NOMO-1 (cell line): Measurements from ENCODE around the gene TSGA10IP.

Experiments
- DNase-seq, 2 experiments: peaks; one replicate each; lab custom pipeline; 2025; ENCODE audit not compliant: unreplicated experiment in 2 of 2; lab: John Stamatoyannopoulos, UW

The TSGA10IP gene

DNA sequence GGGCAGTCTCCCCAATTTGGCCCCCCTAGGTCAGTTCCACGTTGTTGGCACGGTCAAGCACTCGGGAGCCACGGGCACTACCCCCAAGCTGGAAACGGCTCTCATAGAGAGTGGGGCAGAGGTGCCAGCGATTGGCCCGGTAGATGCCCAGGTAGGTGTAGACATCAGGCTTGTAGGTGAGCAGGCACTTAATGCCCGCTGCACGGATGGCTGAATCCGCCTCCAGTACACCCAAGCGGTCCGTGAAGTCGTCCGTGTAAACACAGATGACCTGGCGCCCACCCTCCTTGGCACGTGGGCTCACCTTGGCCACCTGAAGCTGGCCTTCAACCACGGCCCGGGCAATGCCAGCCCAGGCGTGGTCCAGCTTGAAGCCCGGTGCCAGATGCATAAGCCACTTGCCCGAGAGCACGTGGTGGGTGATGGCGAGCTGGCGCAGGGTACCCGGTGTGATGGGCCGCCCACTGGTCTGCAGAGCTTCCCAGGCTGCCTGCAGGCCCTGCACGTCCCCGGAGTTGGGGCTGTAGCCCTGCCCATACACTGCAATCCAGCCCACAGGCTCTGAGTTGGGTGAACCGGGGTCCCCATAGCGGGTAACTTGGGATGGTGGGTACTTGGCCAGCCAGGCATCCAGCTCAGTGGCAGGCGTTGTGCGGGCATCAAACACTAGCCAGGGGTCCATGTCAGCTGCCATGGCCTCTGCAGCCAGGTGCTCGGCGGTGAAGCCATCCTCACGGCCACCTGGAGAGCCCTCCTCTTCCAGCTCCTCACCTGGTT is 27.7 kb upstream of the TSGA10IP start:
- no peak for DNase-seq

DNA sequence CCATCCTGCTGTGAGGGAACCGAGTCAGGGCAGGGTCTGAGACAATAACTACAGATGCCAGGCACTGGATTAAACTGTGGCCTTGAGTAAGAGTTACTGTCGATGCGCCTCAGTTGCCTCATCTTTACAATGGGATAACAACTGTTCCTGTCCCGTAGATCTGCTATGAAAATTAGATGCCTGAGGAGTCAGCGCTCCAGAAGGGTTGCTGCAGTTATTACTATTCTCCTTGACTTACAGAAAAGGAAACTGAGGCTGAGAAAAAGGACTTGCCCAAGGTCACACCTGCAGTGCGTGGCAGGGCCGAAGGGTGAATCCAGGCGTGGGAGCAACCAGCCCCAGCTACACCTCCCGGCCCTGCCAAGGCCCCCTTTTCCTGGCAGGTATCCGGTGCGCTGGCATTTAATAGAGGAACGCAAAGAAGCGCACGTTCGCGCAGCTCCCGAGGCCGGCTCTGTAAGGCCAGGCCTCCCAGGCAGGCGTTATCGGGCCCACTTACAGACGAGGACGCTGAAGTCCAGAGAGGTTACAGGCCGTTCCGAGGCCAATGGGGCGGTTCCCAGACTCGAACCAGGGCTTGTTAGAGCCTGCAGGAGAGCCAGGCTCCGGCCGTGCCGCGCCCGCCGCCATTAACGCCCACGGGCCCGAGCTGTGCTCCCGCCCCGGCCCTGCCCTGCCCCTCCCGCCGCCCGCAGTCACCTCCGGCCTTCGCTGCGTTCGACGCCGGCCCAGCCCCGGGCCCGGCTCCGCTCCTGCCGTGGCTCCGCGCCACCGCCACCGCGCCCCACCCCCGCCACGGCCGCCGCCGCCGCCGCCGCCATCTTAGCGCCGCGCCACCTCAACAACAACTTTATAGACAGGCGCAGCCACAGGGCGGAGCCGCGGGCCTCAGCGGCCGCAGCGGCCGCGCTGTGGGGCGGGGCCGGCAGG is 26.8 kb upstream of the TSGA10IP start, which contains the start of gene C11orf68:
C11orf68 (minus strand) TSS at position 852 of the 930 bp plus-strand sequence; CDS start at position 821, 31 bp downstream.
- DNase-seq, result no peak

DNA sequence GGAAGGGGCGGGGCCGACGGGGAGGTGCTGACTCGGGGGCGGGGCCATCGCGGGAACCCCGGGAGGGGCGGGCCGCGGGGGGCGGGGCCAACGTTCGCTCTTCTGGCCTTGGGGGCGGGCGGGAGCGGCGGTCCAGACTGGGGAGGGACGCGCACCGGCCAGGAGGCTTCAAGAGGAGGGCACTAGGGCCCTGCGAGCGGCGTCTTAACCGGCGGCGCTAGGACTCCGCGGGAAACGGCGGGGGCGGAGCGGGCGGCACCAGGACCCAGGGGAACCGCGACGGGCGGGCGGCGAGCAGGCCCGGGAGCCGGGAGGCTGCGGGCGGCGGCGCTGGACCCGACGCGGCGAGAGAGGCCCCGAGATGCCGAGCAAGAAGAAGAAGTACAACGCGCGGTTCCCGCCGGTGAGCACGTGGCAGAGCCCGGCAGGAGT is 26.1 kb upstream of the TSGA10IP start, which contains the start of gene DRAP1:
DRAP1 (plus strand) TSS at position 286 of the 432 bp plus-strand sequence; CDS start at position 362, 76 bp downstream.
- DNase-seq, result peak; percentile 95 to 99

DNA sequence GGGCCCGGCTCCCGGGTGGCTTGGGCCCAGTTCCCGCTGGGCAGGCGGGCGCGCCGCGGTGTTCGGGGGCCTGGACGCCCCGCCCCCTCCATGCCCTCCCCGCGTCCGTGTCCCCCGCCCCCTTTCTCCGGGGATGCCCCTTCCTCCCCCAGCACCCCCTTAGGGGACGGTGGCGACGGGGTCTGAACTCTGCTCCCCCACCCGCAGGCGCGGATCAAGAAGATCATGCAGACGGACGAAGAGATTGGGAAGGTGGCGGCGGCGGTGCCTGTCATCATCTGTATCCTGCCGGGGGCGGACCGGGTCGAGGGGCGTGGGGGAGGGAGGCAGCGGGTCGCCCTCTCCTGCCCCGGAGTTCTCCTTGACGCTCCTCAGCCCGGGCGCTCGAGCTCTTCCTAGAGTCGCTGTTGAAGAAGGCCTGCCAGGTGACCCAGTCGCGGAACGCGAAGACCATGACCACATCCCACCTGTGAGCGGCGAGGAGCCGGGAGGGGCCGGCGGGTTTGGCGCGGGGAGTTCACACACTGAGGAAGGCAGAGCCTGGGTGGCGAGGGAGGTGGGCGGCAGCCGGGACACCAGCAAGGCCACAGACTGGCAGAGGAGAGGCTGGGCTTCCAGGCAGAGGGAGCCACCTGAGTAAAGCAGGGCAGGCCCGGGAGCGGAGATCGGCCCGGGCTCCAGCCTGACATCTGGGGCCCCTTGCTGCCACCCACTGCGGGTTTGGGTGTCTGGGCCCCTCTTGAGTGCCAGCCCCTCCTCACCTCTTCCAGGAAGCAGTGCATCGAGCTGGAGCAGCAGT is 25.5 kb upstream of the TSGA10IP start:
- peak in 1 of 2 experiments; percentile 46 for DNase-seq

DNA sequence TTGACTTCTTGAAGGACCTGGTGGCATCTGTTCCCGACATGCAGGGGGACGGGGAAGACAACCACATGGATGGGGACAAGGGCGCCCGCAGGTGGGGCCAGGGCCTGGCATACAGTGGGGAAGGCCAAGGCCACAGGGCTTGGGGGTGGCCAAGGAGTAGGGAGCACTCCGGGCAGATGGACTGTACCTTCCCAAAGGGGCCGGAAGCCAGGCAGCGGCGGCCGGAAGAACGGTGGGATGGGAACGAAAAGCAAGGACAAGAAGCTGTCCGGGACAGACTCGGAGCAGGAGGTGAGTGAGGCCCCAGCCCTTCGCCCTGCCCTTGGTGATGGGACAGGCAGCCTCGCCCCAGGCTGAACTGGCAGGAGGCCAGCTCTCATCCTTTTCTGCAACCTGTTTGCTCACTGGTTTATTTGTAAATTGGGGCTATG is 24.9 kb upstream of the TSGA10IP start:
- DNase-seq, result no peak

DNA sequence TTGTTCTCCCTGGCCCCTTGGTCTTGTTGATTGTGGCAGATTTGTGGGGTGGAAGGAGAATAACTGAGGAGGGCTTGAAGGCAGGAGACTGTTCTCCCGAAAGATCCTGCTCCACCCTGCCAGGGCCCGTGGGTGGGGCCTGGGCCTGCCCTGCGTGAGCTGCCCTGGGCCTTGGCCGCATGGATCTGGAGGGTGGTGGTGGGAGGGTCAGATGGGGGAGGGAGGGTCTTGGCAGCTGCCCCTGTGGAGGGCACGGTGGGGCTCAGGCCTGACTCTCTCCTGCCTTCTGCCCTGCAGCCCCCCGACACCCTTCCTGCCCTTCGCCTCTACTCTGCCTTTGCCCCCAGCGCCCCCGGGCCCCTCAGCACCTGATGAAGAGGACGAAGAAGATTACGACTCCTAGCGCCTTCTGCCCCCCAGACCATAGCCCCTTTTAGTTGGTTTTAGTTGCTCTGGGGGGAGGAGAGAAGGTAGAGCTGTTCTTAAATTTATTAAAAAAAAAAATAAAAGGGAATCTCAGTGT is 24.2 kb upstream of the TSGA10IP start:
- no peak for DNase-seq

DNA sequence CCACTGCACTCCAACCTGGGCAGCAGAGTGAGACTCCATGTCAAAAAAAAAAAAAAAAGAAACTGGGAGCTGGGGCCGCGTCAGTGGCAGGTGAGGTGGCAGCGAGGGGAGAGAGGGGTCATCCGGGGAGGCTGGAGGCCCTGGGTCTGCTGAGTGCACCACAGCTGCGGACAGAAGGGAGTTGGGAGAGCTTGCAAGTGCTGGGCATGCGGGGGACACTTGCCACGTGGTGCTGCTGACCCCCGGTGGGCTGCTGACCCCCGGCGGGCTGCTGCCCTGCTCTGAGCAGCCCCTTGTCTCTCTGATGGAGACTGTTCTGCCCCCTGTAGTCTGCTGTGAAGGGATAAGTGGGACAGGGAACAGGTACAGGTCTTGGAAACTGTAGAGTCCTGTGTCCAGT is 23.4 kb upstream of the TSGA10IP start:
- no peak for DNase-seq

DNA sequence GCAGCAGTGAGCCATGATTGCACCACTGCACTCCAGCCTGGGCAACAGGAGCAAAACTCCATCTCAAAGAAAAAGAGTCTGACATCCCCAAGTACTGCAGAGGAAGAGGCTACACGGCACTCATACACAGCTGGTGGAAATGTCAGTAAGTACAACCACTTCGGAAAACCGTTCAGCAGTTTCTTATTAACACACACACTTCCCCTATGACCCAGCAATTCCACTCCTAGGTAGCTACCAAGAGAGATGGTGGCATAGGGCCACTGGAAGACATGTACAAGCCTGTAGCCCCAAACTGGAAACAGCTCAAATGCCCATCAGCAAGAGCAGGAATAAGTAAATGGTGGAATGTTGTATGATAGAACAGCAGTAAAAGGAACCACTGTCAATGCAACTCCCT is 22.7 kb upstream of the TSGA10IP start:
- DNase-seq, result no peak

DNA sequence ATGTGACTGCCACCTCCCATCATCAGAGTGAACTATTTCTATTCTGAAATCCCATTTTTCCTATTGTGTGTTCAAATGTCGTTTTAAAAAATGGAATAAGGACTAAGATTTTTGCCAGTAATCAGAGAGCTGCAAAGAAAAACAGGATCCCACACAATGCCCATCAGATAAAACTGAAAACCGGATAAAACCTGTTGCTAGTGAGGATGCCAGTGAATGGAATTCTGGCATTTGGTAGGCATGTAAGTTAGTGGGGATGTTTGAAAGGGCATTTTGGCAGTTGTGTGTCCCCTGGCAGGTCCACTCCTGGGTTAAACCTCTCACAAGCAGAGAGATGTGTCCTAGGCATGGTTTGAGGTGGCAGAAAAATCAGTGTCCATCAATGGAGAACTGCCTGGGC is 19.9 kb upstream of the TSGA10IP start:
- DNase-seq, result no peak

DNA sequence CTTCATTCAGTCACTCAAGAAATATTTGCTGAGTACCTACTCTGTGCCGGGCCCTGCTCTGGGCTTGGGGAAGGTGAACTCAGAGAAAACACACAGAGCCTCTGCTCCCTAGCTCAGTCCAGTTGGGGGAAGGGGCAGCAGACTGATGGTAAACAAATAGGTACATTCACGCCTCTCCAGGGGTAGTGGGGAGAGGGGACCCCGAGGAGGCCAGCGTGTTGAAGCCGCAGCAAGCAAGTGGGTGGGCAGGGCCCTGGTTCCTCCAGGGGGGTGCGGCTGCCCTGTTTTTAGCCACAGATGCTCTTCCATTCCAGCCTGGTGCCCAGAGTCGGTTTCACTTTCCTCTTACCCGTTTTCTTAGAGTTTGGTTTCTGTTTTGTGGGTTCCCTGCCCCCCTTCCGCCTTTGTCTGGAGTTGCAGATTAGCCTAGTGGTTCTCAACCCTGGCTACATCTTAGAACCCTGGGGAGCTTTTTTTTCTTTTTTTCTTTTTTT is 17.3 kb upstream of the TSGA10IP start:
- peak; percentile 66 to 88 for DNase-seq

DNA sequence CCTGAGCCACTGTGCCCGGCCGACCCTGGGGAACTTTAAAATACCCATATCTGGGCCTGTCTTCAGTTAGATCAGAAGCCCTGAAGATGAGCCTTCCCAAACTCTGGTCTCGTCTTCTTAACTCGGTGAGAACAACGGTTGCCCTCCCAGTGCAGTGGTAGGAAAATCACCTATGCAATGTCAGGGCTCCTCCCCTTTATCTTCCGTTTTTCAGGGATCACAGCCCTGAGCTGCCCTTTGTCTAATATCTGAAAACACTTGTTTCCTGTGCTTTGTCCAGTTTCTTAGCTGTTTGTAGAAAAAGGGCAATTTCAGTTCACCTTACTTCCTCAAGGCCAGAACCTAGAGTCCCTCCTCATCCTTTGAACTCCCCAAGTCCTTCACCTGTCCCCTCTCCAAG is 16.6 kb upstream of the TSGA10IP start:
- no peak for DNase-seq

DNA sequence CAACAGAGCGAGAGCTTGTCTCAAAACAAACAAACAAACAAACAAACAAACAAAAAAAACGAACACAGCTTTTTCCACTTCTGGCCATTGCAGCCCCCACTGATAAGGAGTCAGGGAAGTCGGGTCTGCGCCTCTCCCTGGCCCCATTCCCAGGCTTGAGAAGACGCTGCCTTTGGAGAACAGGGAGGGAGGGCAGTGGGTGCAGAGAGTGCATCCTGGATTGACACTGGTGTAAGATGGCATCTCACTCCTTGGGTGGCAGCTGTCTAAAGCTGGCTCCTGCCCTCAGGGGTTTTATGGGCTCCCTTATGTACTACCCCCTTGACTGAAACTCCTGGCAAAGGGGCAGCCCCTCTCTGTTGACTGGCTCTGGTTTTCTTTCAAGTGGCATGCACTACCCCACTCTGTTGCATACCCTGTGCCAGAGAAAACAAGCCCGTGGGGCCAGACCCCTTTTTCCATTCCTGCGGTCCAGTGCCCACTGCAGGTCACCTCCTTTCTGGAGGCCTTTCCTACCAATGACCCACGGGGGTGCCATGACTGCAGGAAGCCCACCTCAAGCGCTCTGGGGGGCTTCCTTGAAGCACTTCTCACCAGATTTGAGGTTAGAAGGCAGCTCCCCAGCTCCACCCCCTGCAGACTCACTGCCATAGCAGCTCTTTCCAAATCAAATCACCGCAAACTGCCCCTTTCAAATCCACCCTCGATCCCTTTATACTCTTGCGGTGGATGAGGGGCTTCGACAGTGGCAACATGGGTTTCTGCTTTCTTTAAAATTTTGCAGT is 13.3 kb upstream of the TSGA10IP start:
- DNase-seq, result no peak

DNA sequence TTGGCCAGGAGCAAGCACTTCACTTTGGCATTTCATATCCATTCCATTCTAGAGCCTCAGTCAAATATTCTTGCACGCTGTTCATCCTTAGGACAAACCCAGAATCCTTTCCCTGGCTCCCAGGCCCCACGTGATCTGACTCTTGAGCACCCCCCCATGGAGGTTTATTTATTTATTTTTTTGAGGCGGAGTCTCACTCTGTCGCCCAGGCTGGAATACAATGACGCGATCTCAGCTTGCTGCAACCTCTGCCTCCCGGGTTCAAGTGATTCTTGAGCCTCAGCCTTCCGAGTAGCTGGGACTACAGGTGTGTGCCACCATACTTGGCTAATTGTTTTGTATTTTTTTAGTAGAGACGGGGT is 12.7 kb upstream of the TSGA10IP start:
- DNase-seq, result no peak

DNA sequence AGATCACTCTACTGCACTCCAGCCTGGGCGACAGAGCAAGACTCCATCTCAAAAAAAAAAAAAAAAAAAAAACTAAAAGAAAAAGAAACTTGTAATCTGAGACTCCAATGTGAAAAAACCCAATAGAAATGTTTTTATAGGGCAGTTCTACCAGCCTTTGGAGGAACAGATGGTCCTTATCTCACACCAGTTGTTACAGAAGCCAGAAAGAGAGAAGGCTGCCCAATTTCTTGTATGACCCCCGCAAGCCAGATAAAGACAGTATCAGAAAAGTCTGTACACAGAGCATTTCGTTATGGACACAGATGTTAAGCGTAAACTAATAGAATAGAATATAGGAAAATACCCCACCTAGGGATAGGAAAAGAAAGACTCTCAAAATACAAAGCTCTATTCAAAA is 11.3 kb upstream of the TSGA10IP start:
- no peak for DNase-seq

DNA sequence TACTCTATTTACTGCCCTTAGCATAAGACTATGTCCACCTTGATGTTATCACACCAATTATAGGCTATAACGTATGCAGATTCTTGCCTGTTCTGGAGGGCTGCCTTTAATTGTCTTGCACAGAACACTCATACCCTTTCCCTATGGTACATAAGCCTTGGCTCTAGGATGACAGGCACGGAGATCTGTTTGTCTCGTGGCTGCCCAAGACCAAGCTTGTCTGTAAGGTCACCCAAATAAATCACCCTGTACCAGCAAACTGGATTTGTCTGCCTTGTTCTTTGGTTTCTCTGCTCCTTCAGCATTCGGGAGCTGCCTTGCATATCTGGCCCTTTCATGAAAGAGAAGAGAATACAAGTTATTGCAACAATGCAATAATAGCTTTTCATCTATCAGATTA is 7.5 kb upstream of the TSGA10IP start:
- no peak for DNase-seq

DNA sequence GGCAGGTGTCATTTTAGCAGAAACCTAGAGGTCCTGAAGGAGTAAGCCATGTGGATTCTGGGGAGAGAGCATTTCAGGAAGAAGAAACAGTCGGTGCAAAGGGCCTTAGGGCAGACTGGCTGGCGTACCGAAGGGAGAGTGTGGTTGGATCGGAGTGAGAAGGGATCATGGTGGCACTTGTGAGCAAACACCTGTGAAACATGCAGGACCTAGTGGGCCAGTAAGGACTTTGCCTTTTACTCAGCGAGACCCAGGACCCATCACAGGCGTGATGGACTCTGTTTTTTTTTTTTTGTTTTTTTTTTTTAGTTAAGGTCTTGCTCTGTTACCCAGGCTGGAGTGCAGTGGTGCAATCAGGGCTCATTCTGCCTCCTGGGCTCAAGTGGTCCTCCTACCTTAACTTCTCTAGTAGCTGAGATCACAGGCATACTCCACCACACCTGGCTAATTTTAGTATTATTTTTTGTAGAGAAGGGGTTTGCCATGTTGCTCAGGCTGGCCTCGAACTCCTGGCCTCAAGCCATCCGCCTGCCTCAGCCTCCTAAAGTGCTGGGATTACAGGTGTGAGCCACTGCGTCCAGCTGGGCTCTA is 3.5 kb upstream of the TSGA10IP start:
- no peak for DNase-seq

DNA sequence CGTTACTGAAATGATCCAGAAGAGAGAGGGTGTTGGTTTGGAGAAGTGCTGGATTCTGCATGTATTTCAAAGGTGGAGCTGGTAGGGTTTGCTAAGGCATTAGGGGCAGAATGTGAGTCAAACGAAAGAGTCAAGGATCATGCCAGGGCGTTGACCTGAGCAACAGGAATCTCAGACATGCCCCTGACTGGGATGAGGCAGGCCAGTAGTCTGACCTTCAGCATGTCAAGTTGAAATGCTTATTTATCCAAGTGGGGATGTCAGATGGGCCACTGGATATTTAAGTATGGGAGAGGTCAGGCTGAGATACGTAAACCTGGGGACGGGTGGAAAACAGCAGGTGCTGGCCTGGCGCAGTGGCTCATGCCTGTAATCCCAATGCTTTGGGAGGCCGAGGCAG is 2.7 kb upstream of the TSGA10IP start:
- no peak for DNase-seq

DNA sequence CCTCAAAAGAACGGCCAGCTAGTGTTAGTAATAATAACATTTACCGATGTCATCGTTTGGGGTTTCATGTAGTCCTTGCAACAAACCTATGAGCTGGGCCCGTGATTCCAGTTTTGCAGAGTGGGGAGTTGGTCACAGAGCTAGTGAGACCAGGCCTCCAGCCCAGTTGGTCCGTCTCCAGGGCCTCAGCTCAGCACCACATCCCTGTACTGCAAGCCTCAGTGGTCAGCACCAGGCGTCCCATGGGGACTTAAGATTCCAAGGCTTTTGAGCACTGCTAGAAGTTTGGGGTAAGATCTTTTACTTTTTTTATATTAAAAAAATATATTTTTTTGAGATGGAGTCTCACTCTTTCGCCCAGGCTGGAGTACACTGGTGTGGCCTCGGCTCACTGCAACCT is 1.1 kb upstream of the TSGA10IP start:
- DNase-seq, result no peak

DNA sequence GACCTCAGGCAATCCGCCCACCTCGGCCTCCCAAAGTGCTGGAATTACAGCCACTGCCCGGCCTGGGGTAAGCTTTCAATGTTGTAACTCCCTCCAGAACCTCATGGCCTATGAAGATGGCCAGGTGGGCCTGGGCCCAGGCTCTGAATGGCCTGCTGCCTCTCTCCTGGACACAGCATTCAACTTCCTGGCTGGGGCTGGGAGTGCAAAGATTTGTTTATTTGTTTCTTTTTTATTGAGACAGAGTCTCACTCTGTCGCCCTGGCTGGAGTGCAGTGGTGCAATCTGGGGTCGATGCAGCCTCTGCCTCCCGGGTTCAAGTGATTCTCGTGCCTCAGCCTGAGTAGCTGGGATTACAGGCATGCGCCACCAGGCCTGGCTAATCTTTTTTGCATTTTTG is 513 bp upstream of the TSGA10IP start:
- DNase-seq, result no peak
